GM12873 (cell line): ENCODE data around the gene CYBRD1.

Experiments
- CTCF ChIP-seq: IDR thresholded peaks from 2 replicates; pipeline ENCODE4 v1.5.1; 2012; ENCODE audit warnings: low read depth, mild to moderate bottlenecking, moderate library complexity, low read length, control low read depth; ENCODE audit not compliant: insufficient read depth; ENCODE audit errors: missing control alignments

The CYBRD1 gene

DNA sequence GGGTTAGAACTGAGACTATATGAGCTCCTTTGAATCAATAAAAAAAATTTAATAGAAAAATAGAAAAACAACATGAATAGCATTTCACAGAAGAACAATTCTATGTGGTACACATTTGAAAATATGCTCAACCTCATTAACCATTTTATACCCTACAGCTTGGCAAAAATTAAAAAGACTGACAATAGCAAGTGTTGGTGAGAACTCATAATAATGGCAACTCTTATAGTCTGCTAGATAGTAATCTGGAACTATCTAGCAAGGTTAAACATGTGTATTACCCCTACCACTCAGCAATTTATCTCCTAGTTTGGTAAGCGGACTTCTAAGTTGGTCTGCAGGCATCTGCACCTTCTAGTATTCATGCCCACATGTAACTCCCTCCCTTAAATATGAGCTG lies 67.8 kb downstream of the CYBRD1 start:
- no peak for TF ChIP-seq CTCF

GRCh38 chr2:171592036-171592555 lies 69.8 kb downstream of the CYBRD1 start:
- TF ChIP-seq CTCF, result no peak

DNA sequence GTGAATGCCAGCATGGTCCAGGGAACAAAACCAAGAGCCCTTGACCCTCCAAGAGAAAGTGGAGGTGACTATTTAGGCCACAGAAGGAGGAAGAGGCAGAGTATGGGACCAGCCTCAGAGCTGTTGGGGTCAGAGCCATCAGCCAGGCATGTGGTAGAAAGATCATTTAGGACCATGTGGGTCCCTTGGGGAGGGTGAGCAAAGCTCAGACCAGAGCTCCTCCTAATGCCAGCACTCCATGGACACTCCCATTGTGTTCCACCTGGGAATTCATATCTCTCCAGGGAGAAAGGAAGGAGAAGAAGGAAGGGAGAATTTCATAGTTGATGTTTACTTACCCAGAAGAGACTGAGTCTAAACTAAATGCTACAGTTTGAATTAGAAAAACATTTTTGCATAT lies 73.2 kb downstream of the CYBRD1 start:
- no peak for TF ChIP-seq CTCF

- TF ChIP-seq CTCF, result no peak
Measured at GRCh38 chr2:171595896-171596295, 73.6 kb downstream of the CYBRD1 start.

GRCh38 chr2:171598713-171599319 lies 76.5 kb downstream of the CYBRD1 start:
- TF ChIP-seq CTCF, result peak; percentile 85

GRCh38 chr2:171600126-171600525 lies 77.9 kb downstream of the CYBRD1 start:
- TF ChIP-seq CTCF, result no peak

- TF ChIP-seq CTCF, result no peak
Measured at GRCh38 chr2:171602352-171602751, 80.1 kb downstream of the CYBRD1 start.
